Small intestine (tissue), 7 donors: ENCODE results near the gene DCLK1. TPM values are rescaled to one million over a fixed set of nuclear protein-coding genes. Genes with fewer than 3 reads are reported as not detected.

Source experiments
- DNase-seq, 2 donors: peaks; one replicate each; pipeline versions ENCODE4 v3.0.0 to v3.0.0-alpha.2; 2013
- FAIRE-seq: peaks from 2 replicates; lab custom pipeline; 2012; peaks lifted over from hg19 to GRCh38; lab: Jason Lieb, UNC
- H3K27ac ChIP-seq, 3 donors: one replicate each; pipeline ENCODE4 v1.5.1; 2013; ENCODE audit warnings: low read length in 2 of 3, mild to moderate bottlenecking in 2 of 3, control low read depth in 1 of 3, inconsistent platforms in 1 of 3, low read depth in 1 of 3, moderate library complexity in 1 of 3
- H3K27me3 ChIP-seq, 3 donors: one replicate each; pipeline ENCODE4 v1.6.1; 2013; ENCODE audit warnings: low read length in 3 of 3, inconsistent platforms in 1 of 3; ENCODE audit not compliant: control insufficient read depth in 3 of 3, insufficient read depth in 3 of 3
- H3K36me3 ChIP-seq, 3 donors: one replicate each; pipeline ENCODE4 v1.6.1; 2013; ENCODE audit warnings: low read length in 3 of 3, inconsistent platforms in 1 of 3, low read depth in 1 of 3, mild to moderate bottlenecking in 1 of 3, moderate library complexity in 1 of 3; ENCODE audit not compliant: control insufficient read depth in 3 of 3, insufficient read depth in 2 of 3
- H3K4me1 ChIP-seq, 3 donors: one replicate each; pipeline ENCODE4 v1.6.1; 2013; ENCODE audit warnings: low read length in 2 of 3, inconsistent platforms in 1 of 3, low read depth in 1 of 3, mild to moderate bottlenecking in 1 of 3, moderate library complexity in 1 of 3; ENCODE audit not compliant: control insufficient read depth in 3 of 3, insufficient read depth in 2 of 3
- H3K4me3 ChIP-seq, 3 donors: one replicate each; pipeline ENCODE4 v1.5.1; 2013; ENCODE audit warnings: low read length in 3 of 3, control low read depth in 1 of 3, inconsistent platforms in 1 of 3, low read depth in 1 of 3, mild to moderate bottlenecking in 1 of 3, moderate library complexity in 1 of 3
- H3K9me3 ChIP-seq, 2 donors: one replicate each; pipeline ENCODE4 v1.6.1; 2013; ENCODE audit warnings: low read depth in 1 of 2, low read length in 1 of 2; ENCODE audit not compliant: control insufficient read depth in 2 of 2, insufficient read depth in 1 of 2
- WGBS, 3 donors: extraction: QIAGEN DNeasy Blood & Tissue Kit; methylation state at CpG; one replicate each; pipeline ENCODE4 v1.1.7; 2013; 5-methylcytosine and 5-hydroxymethylcytosine counted together
- polyA plus RNA-seq, 4 donors: library from polyadenylated mRNA; stranded (reverse) in 3 of 4; unstranded in 1 of 4; fragments of 200-250 nt in 3 of 4; fragments of 120-200 nt in 1 of 4; gene quantifications; one replicate each; pipeline versions ENCODE4 v1.2.1 to v1.2.3, GENCODE V29; 2013
- donor health status: healthy with polysubstance abuse.
- donor health status: control.
- donor health status: control.
- donor health status: Bipolar disorder and iron deficiency.
- donor health status: healthy.

DCLK1 gene
- polyA plus RNA-seq, 4 donors, result 0.54 to 4.9 (median 0.95) TPM; not detected in 1

DNA sequence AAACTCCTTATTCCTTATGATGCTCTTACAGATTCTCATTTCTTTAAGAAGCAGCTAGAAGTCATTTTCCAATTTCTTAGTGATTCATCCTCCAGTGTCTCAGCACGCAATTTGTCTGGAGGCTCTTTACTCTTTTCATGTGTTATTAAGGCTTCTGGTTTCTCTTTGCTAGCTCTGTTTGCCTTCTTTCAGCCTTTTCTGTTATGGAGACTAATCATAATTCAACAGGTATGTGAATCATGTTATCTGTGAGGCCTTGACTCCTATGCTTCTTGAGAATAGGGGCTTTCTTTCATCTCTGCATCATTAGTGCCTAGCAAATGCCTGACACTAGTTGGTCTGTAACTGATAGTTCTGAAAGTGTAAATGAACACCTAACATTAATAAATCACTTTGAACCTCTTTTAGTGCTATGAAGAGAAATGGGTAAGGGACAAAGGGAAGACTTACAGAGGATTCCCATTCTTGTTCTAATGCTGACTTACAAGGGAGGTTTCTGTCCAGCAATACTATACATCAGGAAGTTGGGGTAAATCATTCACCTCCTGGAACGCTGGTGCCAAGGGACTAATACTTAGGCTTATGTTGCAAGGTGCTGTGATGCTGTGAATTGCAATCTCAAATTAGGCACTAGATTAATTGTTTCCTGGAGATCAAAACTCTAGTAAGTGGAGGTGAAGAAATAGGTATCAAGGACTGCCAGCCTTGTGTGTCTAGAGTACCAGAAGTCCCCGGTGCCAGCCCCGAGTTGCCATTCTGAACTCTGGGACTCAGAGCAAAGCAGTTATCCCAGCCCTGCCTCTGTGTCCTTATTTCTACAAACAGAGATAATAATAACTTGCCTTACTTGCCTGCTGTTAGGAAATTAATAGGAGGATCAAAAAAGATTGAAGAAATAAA, 265.6 kb downstream of the DCLK1 start:
- WGBS, 3 donors, result 69 to 79% (median 71%) methylated on average over 4 of the region's 4 CpGs
- FAIRE-seq (no peak), DNase-seq (no peak)
- H3K4me3 ChIP-seq, result no peak overlapping the region
- H3K36me3 ChIP-seq, result no peaks in the 10 kb centered on the region
- H3K27ac ChIP-seq, result no peak overlapping the region
- H3K9me3 ChIP-seq, result no peaks in the 10 kb centered on the region
- H3K4me1 ChIP-seq, result no peaks in the 10 kb centered on the region
- no peaks in the 10 kb centered on the region for H3K27me3 ChIP-seq

DNA sequence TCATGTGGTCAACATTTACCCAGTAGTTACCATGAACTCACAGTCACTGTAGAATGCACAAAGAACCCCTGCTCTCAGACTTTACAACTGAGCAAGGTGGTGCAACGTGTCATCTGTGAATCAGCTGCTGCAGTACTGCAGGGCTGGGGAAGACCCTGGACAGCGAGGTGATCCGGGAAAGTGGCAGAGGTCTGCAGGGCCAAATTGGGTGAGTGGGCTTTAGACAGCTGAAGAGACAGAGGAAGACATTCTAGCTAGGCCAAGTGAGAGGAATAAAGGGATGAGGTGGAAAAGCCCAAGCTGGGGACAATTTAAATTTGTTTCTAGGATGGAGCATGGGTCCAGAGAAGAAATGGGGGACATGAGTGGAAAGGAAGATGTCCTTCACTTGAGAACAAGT, 270.5 kb downstream of the DCLK1 start:
- H3K9me3 ChIP-seq, result no peaks in the 10 kb centered on the region
- H3K27ac ChIP-seq, result no peak overlapping the region
- no peak for DNase-seq
- H3K27me3 ChIP-seq, result no peaks in the 10 kb centered on the region
- no peaks in the 10 kb centered on the region for H3K36me3 ChIP-seq
- FAIRE-seq, result no peak
- H3K4me3 ChIP-seq, result no peak overlapping the region
- 71 to 77% (median 71%) methylated on average over 3 of the region's 3 CpGs for WGBS, 3 donors
- no peaks in the 10 kb centered on the region for H3K4me1 ChIP-seq

DNA sequence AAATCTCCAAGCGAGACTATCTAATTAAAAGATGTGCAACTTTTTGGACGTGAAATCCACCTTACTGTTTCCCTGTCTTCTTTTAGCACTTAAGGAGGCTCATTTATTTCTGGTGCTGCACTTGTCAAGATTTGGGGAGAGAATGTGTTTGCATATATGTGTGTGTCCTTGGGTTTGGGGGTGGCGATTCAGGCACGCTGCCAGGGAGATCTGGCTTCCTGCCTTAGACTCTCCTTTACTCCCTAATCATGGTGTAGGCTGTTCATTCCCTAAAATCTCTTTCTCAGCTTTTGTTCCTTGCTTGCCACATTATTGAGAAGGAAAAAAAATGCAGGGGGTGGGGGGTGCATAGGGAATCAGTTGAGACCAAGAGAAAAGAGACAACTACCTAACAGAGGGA, 271.2 kb downstream of the DCLK1 start:
- H3K36me3 ChIP-seq, result no peaks in the 10 kb centered on the region
- H3K4me3 ChIP-seq, result no peak overlapping the region
- no peaks in the 10 kb centered on the region for H3K9me3 ChIP-seq
- no peak for FAIRE-seq
- DNase-seq, result no peak
- H3K27ac ChIP-seq, result no peak overlapping the region
- WGBS, 3 donors, result 61 to 74% (median 62%) methylated on average over 4 of the region's 4 CpGs
- peaks cover 0 to 3% (median 0%) of the 10 kb centered on the region in 3 donors for H3K27me3 ChIP-seq
- no peaks in the 10 kb centered on the region for H3K4me1 ChIP-seq

DNA sequence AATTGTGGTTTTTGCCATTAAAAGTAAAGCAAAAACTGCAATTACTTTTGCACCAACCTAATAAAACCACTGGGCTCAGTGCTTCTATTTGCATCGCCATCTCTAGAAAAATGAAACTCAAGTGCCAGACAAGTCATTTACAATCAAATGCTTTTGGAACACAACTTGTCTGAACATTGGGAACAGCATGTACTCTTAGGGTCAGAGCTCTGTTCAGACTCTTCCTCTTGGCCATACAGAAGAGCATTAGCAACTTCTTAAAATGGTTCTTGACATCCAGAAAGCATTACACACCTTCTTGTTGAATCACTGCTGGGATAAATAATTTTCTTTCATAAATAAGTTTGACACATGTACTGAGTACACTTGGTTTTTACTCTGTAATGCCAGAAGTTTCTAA, 272.5 kb downstream of the DCLK1 start:
- Histone ChIP-seq H3K4me1 (no peaks in the 10 kb centered on the region), H3K36me3 (no peaks in the 10 kb centered on the region), H3K27ac (no peak overlapping the region), H3K9me3 (no peaks in the 10 kb centered on the region), H3K27me3 (peaks cover 0 to 3% (median 0%) of the 10 kb centered on the region in 3 donors), H3K4me3 (no peak overlapping the region)
- FAIRE-seq, result no peak
- DNase-seq, result no peak
- WGBS, 3 donors, result 72 to 91% (median 83%) methylated on average over 1 of the region's 1 CpG

DNA sequence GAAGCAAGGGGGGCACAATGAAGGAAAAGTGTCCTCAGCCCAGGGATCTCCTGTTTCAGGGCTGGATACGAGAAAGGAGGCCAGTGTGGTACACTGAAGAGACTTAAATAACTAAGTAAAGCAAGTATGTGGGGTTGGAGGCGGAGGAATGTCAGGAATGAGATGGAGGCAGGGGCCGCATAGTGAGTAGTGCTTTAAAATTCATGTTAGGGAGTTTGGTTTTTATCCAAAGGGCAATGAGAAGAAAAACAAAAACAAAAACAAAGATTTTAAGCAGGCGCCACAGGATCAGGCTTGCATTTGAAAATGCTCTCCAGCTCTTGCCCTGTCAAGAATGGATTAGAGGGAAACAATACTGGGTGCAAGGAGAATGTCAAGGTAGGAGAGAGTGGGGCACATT, 273.4 kb downstream of the DCLK1 start:
- Histone ChIP-seq H3K4me3 (no peak overlapping the region), H3K36me3 (no peaks in the 10 kb centered on the region), H3K4me1 (no peaks in the 10 kb centered on the region), H3K27me3 (peaks cover 0 to 3% (median 0%) of the 10 kb centered on the region in 3 donors), H3K27ac (no peak overlapping the region), H3K9me3 (no peaks in the 10 kb centered on the region)
- DNase-seq (no peak), FAIRE-seq (no peak)
- WGBS, 3 donors, result 57 to 62% (median 60%) methylated on average over 4 of the region's 4 CpGs

DNA sequence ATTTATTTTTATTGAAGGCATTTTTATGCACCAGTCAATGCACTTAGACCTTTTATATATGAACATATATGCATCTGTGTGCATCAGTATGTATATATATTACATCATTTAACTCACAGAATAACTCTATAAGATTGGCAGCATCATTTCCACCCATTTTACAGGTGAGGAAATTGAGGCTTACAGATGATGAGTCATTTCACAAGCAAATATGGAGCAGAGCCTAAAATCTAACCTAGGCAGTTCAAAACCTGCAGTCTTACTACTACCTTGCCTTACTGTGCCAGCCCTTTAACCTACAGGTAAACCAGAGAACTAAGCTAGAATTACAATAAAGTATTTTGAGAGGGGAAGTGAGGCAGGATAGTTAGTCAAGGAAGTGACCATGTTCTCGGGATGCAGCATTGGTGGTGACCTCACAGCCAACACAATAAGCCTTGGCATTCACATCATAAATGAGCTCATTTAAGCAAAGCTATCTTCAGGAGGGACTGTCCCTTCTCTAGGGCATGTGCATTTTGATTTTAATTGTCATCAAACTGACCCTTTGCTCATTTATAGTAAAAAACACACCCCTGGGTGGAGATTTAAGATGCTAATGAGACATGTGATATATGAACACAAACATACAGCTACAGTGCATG, 274.3 kb downstream of the DCLK1 start:
- no peak for FAIRE-seq
- H3K4me3 ChIP-seq, result no peak overlapping the region
- H3K27ac ChIP-seq, result no peak overlapping the region
- WGBS, 3 donors, result 42 to 54% (median 52%) methylated on average over 1 of the region's 1 CpG
- H3K27me3 ChIP-seq, result peaks cover 0 to 3% (median 0%) of the 10 kb centered on the region in 3 donors
- H3K36me3 ChIP-seq, result no peaks in the 10 kb centered on the region
- no peak for DNase-seq
- H3K4me1 ChIP-seq, result no peaks in the 10 kb centered on the region
- H3K9me3 ChIP-seq, result no peaks in the 10 kb centered on the region

DNA sequence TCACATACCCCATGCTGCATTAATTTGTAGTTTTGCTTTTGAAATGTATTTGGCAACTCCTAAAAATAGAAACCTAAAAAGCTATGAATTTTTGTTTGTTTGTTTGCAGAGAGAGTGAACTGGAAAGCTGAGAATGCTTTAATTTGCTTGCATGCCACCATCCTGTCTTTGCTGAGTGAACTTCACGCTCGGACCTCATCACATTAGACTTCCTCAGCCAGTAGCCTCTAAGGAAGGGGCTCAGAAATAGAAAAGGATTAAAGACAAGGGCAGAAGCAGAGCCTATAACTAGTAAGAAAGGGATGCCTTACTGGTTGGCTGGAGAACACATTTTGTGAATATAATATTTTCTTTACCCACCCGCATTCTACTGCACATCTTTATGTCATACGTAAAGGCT, 275.1 kb downstream of the DCLK1 start:
- no peak for DNase-seq

DNA sequence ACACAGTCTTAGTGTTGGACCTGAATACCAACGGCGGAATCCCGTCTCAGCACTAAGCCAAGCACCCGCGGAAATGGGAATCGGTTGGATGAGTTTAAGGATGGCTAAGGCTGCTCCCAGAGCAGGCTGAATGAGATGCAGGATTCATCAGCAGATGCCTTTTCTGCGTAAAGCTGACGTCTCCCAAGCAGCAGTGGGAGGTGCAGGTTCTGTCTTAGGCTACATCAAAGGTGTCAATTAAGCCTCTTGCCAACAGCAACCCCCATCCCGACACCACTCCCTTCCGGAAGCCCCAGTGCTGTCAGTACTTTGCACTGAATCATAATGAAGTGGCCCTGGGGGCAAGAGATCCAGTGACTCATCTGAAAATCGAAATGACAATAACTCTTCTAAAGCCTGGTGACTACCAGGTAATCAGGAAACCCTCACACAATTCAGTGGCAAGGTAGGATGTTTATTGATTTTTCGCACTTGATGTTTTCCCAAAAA, 275.6 kb downstream of the DCLK1 start:
- WGBS, 3 donors, result 21 to 28% (median 22%) methylated on average over 12 of the region's 12 CpGs
- H3K27me3 ChIP-seq, result peaks cover 0 to 3% (median 0%) of the 10 kb centered on the region in 3 donors
- no peaks in the 10 kb centered on the region for H3K9me3 ChIP-seq
- no peak for DNase-seq
- H3K27ac ChIP-seq, result no peak overlapping the region
- no peaks in the 10 kb centered on the region for H3K36me3 ChIP-seq
- H3K4me3 ChIP-seq, result no peak overlapping the region
- no peaks in the 10 kb centered on the region for H3K4me1 ChIP-seq
- FAIRE-seq, result no peak

More for the DNA sequence above, 275.1 kb downstream of the DCLK1 start:
- Histone ChIP-seq H3K27me3 (peaks cover 0 to 3% (median 0%) of the 10 kb centered on the region in 3 donors), H3K27ac (no peak overlapping the region), H3K4me3 (no peak overlapping the region), H3K4me1 (no peaks in the 10 kb centered on the region), H3K36me3 (no peaks in the 10 kb centered on the region), H3K9me3 (no peaks in the 10 kb centered on the region)
- no peak for FAIRE-seq
- WGBS, 3 donors, result 65 to 71% (median 71%) methylated on average over 4 of the region's 4 CpGs
